ENCODE results near the gene RNF141. TPM values are rescaled to one million over a fixed set of nuclear protein-coding genes. Genes with fewer than 3 reads are reported as not detected.

The RNF141 gene
- total and polyA plus RNA-seq, 2 donors (not counting 3 experiments of a cell fraction or from before 2014, with no cell fraction given), result 9.4 to 32.4 TPM

DNA sequence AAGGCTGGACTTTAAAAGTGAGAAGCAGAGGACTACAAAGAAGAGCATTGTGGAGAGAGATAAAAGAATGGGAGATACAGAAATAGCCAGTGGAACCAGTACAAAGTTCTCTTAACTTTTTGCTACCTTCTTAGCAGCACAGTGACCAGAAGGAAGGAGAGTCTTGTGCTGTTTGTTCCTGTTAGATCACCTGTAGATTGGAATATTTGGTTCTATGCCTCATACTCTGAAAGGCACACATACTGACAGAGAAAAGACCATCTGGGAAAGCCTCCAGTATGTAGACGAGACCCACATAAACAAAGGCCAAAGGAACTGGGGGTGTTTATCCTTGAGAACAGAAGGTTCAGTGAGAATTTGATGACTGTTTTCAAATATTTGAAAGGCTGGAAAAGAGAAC, 18.7 kb downstream of the RNF141 start:
- DNase-seq (ENCODE audit: low read depth, low spot score) (peak; percentile 54), FAIRE-seq (no peak)
- intact Hi-C loops (cut with micrococcal nuclease), result no loop called here
- peaks cover 50% of the 10 kb centered on the region for H3K4me1 ChIP-seq (ENCODE audit: control insufficient read depth, extremely low read depth, insufficient read depth, low read length)
- BruUV-seq (replicated peaks), result no TSS peak
- no peak overlapping the region for H3K27ac ChIP-seq (ENCODE audit: insufficient read depth, low read depth, low read length)
- dilution Hi-C loops (cut with MboI; ENCODE audit: extremely low pct_ligation_motif_present, low sequenced_read_pairs), result no loop called here
- peaks cover 0 to 5% of the 10 kb centered on the region in 2 experiments for H3K36me3 ChIP-seq (ENCODE audit: control insufficient read depth in 2 of 2, extremely low read depth in 1 of 2, insufficient read depth in 2 of 2, low read length in 2 of 2)
- no peaks in the 10 kb centered on the region for H3K27me3 ChIP-seq (ENCODE audit: control insufficient read depth in 2 of 2, insufficient read depth in 2 of 2, low read length in 2 of 2)
- CTCF ChIA-PET, result no interaction called here
- POLR2A ChIA-PET, result no interaction called here
- H3K4me2 ChIP-seq (ENCODE audit: insufficient read depth, low read length), result no peak overlapping the region
- no peaks in the 10 kb centered on the region for H4K20me1 ChIP-seq (replicated peaks; ENCODE audit: control insufficient read depth, extremely low read depth, insufficient read depth, low read length)
- no peak overlapping the region for H3K4me3 ChIP-seq (replicated peaks in 1 of 3; ENCODE audit: insufficient read depth in 1 of 3, low read depth in 1 of 3, low read length in 3 of 3)
- TF ChIP-seq GATA2 (IDR thresholded peaks at IDR 0.05; ENCODE audit: insufficient read depth, insufficient read length, low read depth, low read length) (no peak), POLR2AphosphoS5 (IDR thresholded peaks at IDR 0.05; ENCODE audit: insufficient read depth, low read depth, low read length) (no peak), MYC (IDR thresholded peaks at IDR 0.05; ENCODE audit: low read depth, low read length) (no peak)
- no peak overlapping the region for H3K9ac ChIP-seq (replicated peaks; ENCODE audit: extremely low read depth, insufficient read depth, low read length)
- H3K9me3 ChIP-seq (replicated peaks; ENCODE audit: control insufficient read depth, insufficient read depth, low read length), result no peaks in the 10 kb centered on the region
- H3K9me1 ChIP-seq (replicated peaks; ENCODE audit: control insufficient read depth, extremely low read depth, insufficient read depth, low read length), result no peaks in the 10 kb centered on the region
- H3K79me2 ChIP-seq (ENCODE audit: control insufficient read depth, insufficient read depth, low read length), result no peaks in the 10 kb centered on the region
- H2AFZ ChIP-seq (ENCODE audit: low read depth, low read length), result no peak overlapping the region

DNA sequence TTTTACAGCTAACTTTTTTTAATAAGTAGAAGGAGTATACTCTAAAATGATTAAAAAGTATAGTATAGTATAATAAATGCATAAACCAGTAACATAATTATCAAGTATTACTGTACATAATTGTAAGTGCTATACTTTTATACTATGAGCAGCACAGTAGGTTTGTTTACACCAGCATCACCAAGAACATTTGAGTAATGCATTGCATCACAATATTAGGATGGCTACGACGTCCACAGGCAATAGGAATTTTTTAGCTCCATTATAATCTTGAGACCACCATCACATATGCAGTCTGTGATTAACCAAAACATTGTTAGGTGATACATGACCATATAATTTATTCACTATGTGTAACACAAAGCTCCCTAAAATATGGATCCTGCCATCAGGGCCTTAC, 20.4 kb downstream of the RNF141 start:
- Histone ChIP-seq H3K4me3 (replicated peaks in 1 of 3; ENCODE audit: insufficient read depth in 1 of 3, low read depth in 1 of 3, low read length in 3 of 3) (no peak overlapping the region), H3K27me3 (ENCODE audit: control insufficient read depth in 2 of 2, insufficient read depth in 2 of 2, low read length in 2 of 2) (no peaks in the 10 kb centered on the region), H3K27ac (ENCODE audit: insufficient read depth, low read depth, low read length) (no peak overlapping the region), H3K36me3 (ENCODE audit: control insufficient read depth in 2 of 2, extremely low read depth in 1 of 2, insufficient read depth in 2 of 2, low read length in 2 of 2) (peaks cover 0 to 5% of the 10 kb centered on the region in 2 experiments), H2AFZ (ENCODE audit: low read depth, low read length) (no peak overlapping the region), H3K79me2 (ENCODE audit: control insufficient read depth, insufficient read depth, low read length) (no peaks in the 10 kb centered on the region), H3K4me2 (ENCODE audit: insufficient read depth, low read length) (no peak overlapping the region), H3K9me3 (replicated peaks; ENCODE audit: control insufficient read depth, insufficient read depth, low read length) (no peaks in the 10 kb centered on the region), H3K9ac (replicated peaks; ENCODE audit: extremely low read depth, insufficient read depth, low read length) (no peak overlapping the region), H4K20me1 (replicated peaks; ENCODE audit: control insufficient read depth, extremely low read depth, insufficient read depth, low read length) (no peaks in the 10 kb centered on the region), H3K9me1 (replicated peaks; ENCODE audit: control insufficient read depth, extremely low read depth, insufficient read depth, low read length) (no peaks in the 10 kb centered on the region), H3K4me1 (ENCODE audit: control insufficient read depth, extremely low read depth, insufficient read depth, low read length) (peaks cover 33% of the 10 kb centered on the region)
- dilution Hi-C loops (cut with MboI; ENCODE audit: extremely low pct_ligation_motif_present, low sequenced_read_pairs), result no loop called here
- DNase-seq (ENCODE audit: low read depth, low spot score), result no peak
- POLR2A ChIA-PET, result no interaction called here
- CTCF ChIA-PET, result interaction anchor here (0.7 to 2.7 kb wide), 6 partner anchors 10 to 114 kb away, joined by 3 to 16 read pairs (median 4); partner anchors contain the start of gene RNF141
- BruUV-seq (replicated peaks), result no TSS peak
- no peak for FAIRE-seq
- TF ChIP-seq FOS (IDR thresholded peaks at IDR 0.05; ENCODE audit: borderline replicate concordance, insufficient read depth, low read length) (no peak), EZH2 (IDR thresholded peaks at IDR 0.05; ENCODE audit: borderline replicate concordance, low read depth, low read length, severe bottlenecking) (no peak), CTCF (IDR thresholded peaks at IDR 0.05; ENCODE audit: extremely low read depth in 1 of 2, insufficient read depth in 1 of 2, low read depth in 1 of 2, low read length in 2 of 2) (no peak), GATA2 (IDR thresholded peaks at IDR 0.05; ENCODE audit: insufficient read depth, insufficient read length, low read depth, low read length) (no peak), JUN (IDR thresholded peaks at IDR 0.05; ENCODE audit: borderline replicate concordance, insufficient read depth, insufficient read length, low read depth) (no peak), POLR2A (IDR thresholded peaks at IDR 0.05; ENCODE audit: low read depth, low read length) (no peak), MAX (IDR thresholded peaks at IDR 0.05; ENCODE audit: insufficient read depth, insufficient read length) (no peak), POLR2AphosphoS5 (IDR thresholded peaks at IDR 0.05; ENCODE audit: insufficient read depth, low read depth, low read length) (no peak), MYC (IDR thresholded peaks at IDR 0.05; ENCODE audit: low read depth, low read length) (no peak)
- intact Hi-C loops (cut with micrococcal nuclease), result no loop called here
